ENCODE measurements around the gene LY6G6D.

LY6G6D gene, protein sequence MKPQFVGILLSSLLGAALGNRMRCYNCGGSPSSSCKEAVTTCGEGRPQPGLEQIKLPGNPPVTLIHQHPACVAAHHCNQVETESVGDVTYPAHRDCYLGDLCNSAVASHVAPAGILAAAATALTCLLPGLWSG

DNA sequence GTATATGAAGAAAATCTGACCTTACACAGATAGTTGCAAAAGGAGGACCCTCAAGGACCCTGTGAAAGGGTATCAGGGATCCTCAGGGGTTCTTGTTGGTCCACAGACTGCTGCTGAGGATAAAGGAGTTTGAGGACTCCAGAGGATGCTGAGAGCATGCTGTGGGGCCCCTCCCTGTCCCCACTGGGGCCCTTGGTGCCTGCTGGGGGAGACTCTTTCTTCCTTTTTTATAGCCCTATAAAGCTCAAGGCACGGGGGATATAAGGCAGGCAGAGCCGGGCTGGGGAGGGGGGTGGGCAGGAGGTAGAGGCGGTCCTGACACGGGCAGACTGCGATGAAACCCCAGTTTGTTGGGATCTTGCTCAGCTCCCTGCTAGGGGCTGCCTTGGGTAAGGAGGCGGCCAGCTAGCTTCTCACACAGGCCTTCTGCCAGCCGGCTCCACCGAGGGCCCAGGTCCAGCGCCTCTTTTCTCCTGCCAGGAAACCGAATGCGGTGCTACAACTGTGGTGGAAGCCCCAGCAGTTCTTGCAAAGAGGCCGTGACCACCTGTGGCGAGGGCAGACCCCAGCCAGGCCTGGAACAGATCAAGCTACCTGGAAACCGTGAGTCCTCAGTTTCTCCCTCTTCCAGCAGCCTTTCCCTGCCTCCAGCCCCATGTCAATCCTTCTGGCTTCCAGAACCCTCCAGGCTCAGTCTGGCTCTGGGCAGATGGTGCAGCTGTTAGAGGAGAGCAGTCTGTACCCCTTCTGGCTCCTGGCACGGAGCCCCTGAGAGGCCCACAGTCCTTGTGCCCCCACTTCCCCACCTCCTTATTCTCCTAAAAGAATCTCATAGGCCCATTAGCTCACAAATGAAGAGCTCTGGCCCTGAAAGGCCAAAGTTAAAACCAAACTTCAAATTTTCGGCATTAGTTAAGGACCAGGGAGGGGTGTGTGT is at the start of gene LY6G6D:
Gene LY6G6D, plus strand, starts transcription at position 327 of the 937 bp plus-strand sequence. Its CDS starts 8 bp downstream, at position 335.
- no peak for DNase-seq (ENCODE audit: low spot score)

GRCh38 chr6:31665501-31666336 is 49.4 kb upstream of the LY6G6D start, which contains the start of gene CSNK2B:
CSNK2B (plus strand) TSS chr6:31666080; CDS start chr6:31666832, 752 bp downstream.
- peak; percentile 98 for DNase-seq (ENCODE audit: low spot score)

- no peak for DNase-seq (ENCODE audit: low spot score)
Measured at GRCh38 chr6:31666337-31666965, 48.7 kb upstream of the LY6G6D start.

GRCh38 chr6:31669676-31670075 is 45.5 kb upstream of the LY6G6D start, which contains the start of gene LY6G5B:
LY6G5B (plus strand) TSS chr6:31669976; CDS start chr6:31670951, 975 bp downstream.
- DNase-seq (ENCODE audit: low spot score) = no peak

GRCh38 chr6:31676322-31676903 is 38.7 kb upstream of the LY6G6D start:
- no peak for DNase-seq (ENCODE audit: low spot score)

GRCh38 chr6:31676904-31677303 is 38.2 kb upstream of the LY6G6D start:
- no peak for DNase-seq (ENCODE audit: low spot score)

- no peak for DNase-seq (ENCODE audit: low spot score)
Measured at GRCh38 chr6:31677955-31678354, 37.2 kb upstream of the LY6G6D start.

- DNase-seq (ENCODE audit: low spot score) = peak; percentile 78
Measured at GRCh38 chr6:31680226-31681134, 34.7 kb upstream of the LY6G6D start, which contains the start of gene LY6G5C. LY6G5C (minus strand) TSS chr6:31681067; CDS start chr6:31680373, 694 bp downstream.

DNA sequence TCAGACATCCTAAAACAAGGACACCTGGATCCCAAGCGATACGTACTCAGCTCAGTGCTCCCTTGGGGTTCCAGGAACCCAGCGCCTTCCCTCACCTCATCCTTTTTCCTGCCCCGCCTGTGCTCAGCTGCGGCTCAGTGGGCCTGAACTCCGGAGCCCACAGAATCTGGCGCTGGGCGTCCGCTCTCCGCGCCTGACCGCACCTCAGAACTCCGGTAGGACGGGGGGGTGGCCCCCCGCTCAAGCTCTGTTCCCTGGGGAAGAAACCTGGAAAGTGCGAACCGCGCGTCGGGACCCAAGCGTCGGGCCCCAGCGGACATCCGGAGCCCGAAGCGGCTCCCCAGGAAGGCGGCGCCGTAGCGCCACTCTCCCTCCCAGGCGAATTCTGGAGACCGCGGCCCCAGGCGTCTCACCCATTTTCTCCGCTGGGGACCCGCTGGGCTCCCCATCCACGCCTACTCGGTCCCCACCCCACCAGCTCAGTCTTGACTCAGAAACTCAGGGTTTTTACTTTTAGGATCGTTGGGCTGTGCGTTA is 33.9 kb upstream of the LY6G6D start:
- no peak for DNase-seq (ENCODE audit: low spot score)

- DNase-seq (ENCODE audit: low spot score) = no peak
Measured at GRCh38 chr6:31683591-31683990, 31.6 kb upstream of the LY6G6D start.

GRCh38 chr6:31686483-31686882 is 28.7 kb upstream of the LY6G6D start:
- DNase-seq (ENCODE audit: low spot score) = no peak

GRCh38 chr6:31687321-31687720 is 27.8 kb upstream of the LY6G6D start:
- DNase-seq (ENCODE audit: low spot score) = no peak

- no peak for DNase-seq (ENCODE audit: low spot score)
Measured at GRCh38 chr6:31687860-31688693, 27.1 kb upstream of the LY6G6D start.

DNA sequence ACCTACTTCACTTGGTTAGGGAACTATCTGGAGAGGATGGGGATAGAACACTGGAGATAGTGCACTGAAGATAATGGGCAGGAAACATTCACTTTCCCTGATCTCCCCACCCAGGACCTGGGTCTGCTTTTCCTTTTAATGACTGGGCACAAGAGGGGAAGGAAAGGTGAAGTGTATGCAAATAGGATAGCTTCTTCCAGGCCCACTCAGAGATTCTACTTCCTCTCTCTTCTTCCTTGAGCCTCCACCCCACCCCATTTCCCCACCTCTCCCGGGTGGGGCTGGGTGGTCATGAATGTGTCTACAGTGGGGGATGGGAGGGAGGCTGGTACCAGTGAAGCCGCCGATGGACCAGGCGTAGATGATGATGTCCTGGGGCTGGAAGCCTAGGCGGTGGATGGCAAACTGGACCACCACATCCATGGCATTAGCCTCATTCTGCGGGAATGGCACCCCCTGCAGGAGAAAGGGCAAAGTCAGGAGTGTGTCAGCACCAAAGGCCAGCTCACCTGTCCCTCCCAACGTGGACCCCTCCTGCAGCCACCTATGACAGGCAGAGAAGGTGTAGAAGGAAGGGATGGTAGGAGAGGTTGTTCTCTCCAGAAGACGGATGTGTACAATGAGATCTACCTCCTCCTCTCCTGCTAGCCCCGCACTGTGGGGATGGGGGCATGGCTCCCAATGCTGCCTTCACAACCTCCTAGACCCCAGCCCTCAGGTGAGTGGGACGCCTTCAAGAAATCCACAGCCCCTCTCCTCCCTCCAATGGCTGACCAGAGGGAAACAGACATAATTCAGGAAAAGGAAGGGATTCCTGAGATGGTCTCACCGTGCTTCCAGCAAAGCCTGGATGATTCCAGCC is 25.7 kb upstream of the LY6G6D start:
- no peak for DNase-seq (ENCODE audit: low spot score)

DNA sequence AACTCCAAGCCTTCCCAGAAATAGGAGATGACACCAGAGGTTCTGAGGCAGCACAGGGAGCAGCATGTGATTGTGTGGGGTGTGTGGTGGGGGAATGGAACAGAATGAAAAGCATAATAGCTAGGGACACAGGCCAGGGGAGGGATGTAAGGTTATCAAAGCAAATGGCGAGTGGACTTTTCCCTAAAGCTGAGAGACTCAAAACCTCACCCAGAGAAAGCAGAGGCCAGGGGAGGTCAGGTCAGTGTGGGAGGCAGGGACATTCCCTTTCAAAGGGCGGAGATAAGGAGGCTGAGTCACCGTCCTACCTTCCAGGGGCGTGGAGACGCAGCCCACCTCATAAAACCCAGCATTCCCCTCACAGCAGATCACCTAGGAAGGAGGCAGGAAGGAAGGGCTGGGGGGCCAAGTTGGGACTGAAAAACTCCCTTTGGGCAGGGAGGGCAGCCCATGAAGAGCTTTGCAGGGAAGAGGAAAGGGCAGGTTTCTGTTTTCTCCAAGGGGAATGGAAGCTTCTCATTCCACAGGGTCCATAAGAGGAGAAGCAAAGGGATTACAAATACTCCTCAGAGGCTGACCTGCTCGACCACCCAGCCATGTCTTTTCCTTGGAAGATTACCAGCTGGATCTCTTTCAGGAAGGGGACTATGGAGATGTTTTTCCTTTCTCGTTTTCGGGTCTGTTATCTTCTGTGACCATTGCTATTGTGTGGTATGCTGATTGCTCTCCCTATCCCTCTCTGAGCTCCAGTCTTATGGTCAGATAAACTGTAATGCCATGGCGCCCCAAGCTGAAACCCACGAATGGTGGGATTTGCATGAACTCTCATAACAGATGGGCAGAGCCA is 24.7 kb upstream of the LY6G6D start:
- peak; percentile 78 for DNase-seq (ENCODE audit: low spot score)

DNA sequence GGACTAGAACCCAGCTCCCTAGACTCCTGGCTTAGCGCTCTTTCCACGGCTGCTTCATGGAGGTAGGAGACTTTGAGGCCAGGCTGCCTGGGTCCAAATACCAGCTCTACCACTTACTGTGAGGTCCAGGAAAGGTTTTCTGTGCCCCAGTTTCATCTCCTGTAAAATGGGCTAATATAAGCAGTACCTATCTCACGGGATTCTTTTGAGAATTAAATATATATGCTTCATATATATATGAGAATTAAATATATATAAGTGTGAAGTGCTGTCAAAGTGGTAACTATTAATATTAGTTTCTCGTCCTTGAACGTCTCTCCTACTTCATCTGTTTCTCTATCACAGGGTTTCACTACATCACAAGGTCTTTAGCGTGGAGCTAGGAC is 24.1 kb upstream of the LY6G6D start:
- no peak for DNase-seq (ENCODE audit: low spot score)

DNA sequence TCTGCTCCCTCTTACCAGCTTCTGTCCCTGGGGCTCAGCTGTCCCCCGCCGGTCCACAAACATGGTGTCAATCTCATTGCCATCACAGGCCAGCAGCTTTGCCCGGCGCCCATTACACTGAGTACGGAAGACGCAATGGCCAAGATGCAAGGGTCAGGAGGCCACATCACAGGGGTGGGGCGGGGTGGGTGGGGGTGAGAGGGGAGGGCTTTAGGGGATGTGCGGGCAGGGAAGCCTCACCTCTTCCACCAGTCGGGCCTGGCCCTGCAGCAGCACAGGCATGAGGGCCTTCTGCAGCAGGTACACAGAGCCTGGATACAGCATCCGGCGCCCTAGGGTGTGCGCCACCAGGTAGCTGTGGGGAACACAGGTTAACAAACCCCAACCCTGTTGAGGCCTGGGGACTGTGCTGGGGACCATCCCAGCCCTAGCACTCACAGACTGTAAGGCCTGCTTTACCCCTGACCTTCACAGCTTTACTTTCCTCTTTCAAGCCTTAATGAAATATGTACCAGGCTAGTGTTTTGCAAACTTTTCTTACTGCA is 23.5 kb upstream of the LY6G6D start:
- DNase-seq (ENCODE audit: low spot score) = no peak

Measured in pons (tissue), 1 donor.